ENCODE measurements around the gene SUPT20HL1. TPM values are rescaled to one million over a fixed set of nuclear protein-coding genes. Genes with fewer than 3 reads are reported as not detected.

Gene SUPT20HL1
- total and polyA plus RNA-seq, 2 of the 4 experiments (the other 2 are of a cell fraction), result not detected

DNA sequence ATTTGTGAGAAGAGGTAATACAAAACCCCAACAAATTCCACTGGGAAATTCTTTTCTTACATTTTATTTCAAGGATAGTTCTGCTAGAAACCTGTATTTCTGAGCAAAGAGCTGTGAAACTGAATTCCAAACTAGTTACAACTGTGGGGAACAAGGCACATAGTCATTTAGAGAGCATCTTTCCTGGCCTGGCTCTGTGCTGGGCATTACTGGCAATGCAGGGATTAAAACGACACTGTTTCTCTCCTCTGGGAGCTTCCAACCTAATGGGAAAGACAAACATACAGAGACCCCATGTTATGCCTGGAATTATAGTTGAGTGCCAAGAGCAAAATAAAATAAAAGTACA, 36.5 kb downstream of the SUPT20HL1 start:
- no peak overlapping the region for H3K4ac ChIP-seq (ENCODE audit: low read depth, low read length)
- H2AFZ ChIP-seq (replicated peaks; ENCODE audit: low read length, poor library complexity), result no peak overlapping the region
- H3K27ac ChIP-seq (ENCODE audit: insufficient read depth, low read length), result no peak overlapping the region
- no peak overlapping the region for H2BK120ac ChIP-seq (ENCODE audit: low read depth, low read length)
- H3K4me3 ChIP-seq (ENCODE audit: insufficient read depth, low read depth, low read length), result no peak overlapping the region
- no peak overlapping the region for H2BK5ac ChIP-seq (ENCODE audit: low read depth, low read length, poor library complexity, severe bottlenecking)
- ATAC-seq (ENCODE audit: low read depth) (no peak), DNase-seq (no peak)
- no peak overlapping the region for H4K5ac ChIP-seq (ENCODE audit: low read depth, low read length)
- no peak overlapping the region for H3K56ac ChIP-seq (ENCODE audit: extremely low read depth, insufficient read depth, low read length)
- POLR2A ChIA-PET (ENCODE audit: unreplicated experiment), result no interaction called here
- TF ChIP-seq CEBPB (IDR thresholded peaks at IDR 0.05; ENCODE audit: low read depth, low read length) (no peak), FOS (IDR thresholded peaks at IDR 0.05; ENCODE audit: low read depth, low read length) (no peak), SMC3 (IDR thresholded peaks at IDR 0.05; ENCODE audit: low read depth, low read length) (no peak)
- TF ChIP-seq, protein P1, sequence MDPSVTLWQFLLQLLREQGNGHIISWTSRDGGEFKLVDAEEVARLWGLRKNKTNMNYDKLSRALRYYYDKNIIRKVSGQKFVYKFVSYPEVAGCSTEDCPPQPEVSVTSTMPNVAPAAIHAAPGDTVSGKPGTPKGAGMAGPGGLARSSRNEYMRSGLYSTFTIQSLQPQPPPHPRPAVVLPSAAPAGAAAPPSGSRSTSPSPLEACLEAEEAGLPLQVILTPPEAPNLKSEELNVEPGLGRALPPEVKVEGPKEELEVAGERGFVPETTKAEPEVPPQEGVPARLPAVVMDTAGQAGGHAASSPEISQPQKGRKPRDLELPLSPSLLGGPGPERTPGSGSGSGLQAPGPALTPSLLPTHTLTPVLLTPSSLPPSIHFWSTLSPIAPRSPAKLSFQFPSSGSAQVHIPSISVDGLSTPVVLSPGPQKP (IDR thresholded peaks at IDR 0.05; ENCODE audit: borderline replicate concordance, low read depth, low read length), result no peak
- H4K91ac ChIP-seq (ENCODE audit: insufficient read depth, low read depth, low read length), result no peak overlapping the region
- no peak overlapping the region for H2AK5ac ChIP-seq (ENCODE audit: low read depth, low read length)
- BruUV-seq (replicated peaks), result no TSS peak
- no peaks in the 10 kb centered on the region for H3K4me1 ChIP-seq (ENCODE audit: control insufficient read depth, insufficient read depth, low read length)
- no peak overlapping the region for H3K23ac ChIP-seq (ENCODE audit: low read depth, low read length)
- H3K79me1 ChIP-seq (ENCODE audit: low read depth in 1 of 2, low read length in 2 of 2), result no peaks in the 10 kb centered on the region
- dilution Hi-C loops (cut with HindIII; ENCODE audit: low sequenced_read_pairs, unreplicated experiment), result no loop called here
- no peak overlapping the region for H2AK9ac ChIP-seq (replicated peaks; ENCODE audit: low read depth, low read length, poor library complexity)
- no peak overlapping the region for H3K14ac ChIP-seq (replicated peaks; ENCODE audit: low read depth, low read length)
- no peak overlapping the region for H4K8ac ChIP-seq (ENCODE audit: low read depth in 2 of 2, low read length in 2 of 2)
- no peak overlapping the region for H3K9ac ChIP-seq (ENCODE audit: low read depth, low read length)
- no peaks in the 10 kb centered on the region for H4K20me1 ChIP-seq (ENCODE audit: insufficient read depth, low read length)
- CTCF ChIA-PET, result interaction anchor here (1.2 to 1.4 kb wide), 3 partner anchors 9 to 315 kb away, joined by 3 to 5 read pairs (median 3); no protein-coding TSS in a partner anchor
- no peaks in the 10 kb centered on the region for H3K9me1 ChIP-seq (ENCODE audit: insufficient read depth, low read length)
- H2BK15ac ChIP-seq (ENCODE audit: low read depth, low read length), result no peak overlapping the region
- in situ Hi-C loops (cut with MboI; ENCODE audit: low sequenced_read_pairs), result loop anchor here (25.0 kb wide), 1 partner anchor 740 kb away; no protein-coding TSS in a partner anchor
- H3K4me2 ChIP-seq (ENCODE audit: low read depth, low read length), result no peak overlapping the region
- WGBS, 2 experiments (ENCODE audit: extremely low coverage in 2 of 2, insufficient read length in 1 of 2), result no CpG with 5 or more reads among the region's 1 CpG
- H3K18ac ChIP-seq (ENCODE audit: low read depth, low read length), result no peak overlapping the region
- H3K9me3 ChIP-seq (ENCODE audit: control insufficient read depth, insufficient read depth, low read length), result no peaks in the 10 kb centered on the region
- no peaks in the 10 kb centered on the region for H3K36me3 ChIP-seq (ENCODE audit: control insufficient read depth, insufficient read depth, low read length)
- no peak overlapping the region for H2BK20ac ChIP-seq (ENCODE audit: low read depth, low read length)
- peaks cover 27% of the 10 kb centered on the region for H3K27me3 ChIP-seq (ENCODE audit: control insufficient read depth, insufficient read depth, low read length)
- intact Hi-C loops (cut with micrococcal nuclease), result loop anchor here (1.0 to 5.0 kb wide), 4 partner anchors 68 to 747 kb away; partner anchors contain the start of genes PDK3 and POLA1

Data from IMR-90 (cell line).